GM04504 (cell line): ENCODE results near the gene RNU6-1.

Experiments
- DNase-seq: peaks from one replicate; pipeline ENCODE4 v3.0.0-alpha.2; 2012; ENCODE audit warnings: low read depth

Gene RNU6-1

GRCh38 chr15:67820992-67821783 lies 18.7 kb downstream of the RNU6-1 start:
- DNase-seq: no peak

- no peak for DNase-seq
These were observed 19.5 kb downstream of the RNU6-1 start for GRCh38 chr15:67820122-67820991.

DNA sequence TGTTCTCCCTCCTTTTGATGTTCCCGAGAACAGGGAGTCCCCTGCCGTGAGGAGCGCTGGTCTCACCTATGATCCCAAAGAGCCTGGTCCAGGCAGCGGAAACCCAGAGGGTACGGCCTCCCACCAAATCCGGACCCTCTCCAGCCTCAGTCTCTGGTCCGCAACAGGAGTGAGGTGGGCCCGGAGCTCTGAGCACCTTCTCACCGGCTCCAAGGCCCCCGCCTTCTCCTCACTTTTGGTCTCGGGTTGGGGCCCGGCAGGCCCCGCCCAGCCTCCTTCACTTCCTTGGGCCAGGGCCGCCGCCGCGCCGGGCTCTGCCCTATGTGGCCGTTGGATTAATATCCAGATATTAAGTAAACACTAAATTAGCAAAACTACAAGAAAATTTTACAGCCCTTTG lies 20.2 kb downstream of the RNU6-1 start:
- DNase-seq: no peak

- no peak for DNase-seq
These were observed 21.4 kb downstream of the RNU6-1 start for GRCh38 chr15:67818464-67818863.

- no peak for DNase-seq
These were observed 23.2 kb downstream of the RNU6-1 start for GRCh38 chr15:67816668-67817067.

- no peak for DNase-seq
These were observed 24.7 kb downstream of the RNU6-1 start for GRCh38 chr15:67815036-67815592.

GRCh38 chr15:67813104-67813634 lies 26.7 kb downstream of the RNU6-1 start:
- DNase-seq: no peak

- no peak for DNase-seq
These were observed 27.6 kb downstream of the RNU6-1 start for GRCh38 chr15:67812241-67812644.

DNA sequence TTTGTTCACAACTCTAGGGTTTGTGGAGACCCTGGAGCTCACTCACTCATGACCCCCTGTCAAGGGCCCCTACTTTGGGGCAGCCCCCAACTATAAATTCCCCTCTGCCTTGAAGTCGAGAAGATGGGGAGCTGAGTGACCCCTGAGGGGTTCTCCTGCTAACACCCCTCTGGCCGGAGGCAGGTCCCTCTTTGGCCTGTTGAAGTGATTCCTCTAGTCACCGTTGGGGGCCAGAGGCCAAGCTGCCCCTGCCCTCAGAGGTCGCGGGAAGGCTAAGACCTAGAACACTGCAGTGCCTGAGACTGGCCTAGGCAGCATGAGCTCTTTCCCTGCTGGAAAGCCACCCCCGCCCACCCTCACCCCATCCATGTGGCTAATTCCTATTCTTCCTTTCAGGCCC lies 30.0 kb downstream of the RNU6-1 start:
- DNase-seq: no peak

- DNase-seq: no peak
These were observed 30.4 kb downstream of the RNU6-1 start for GRCh38 chr15:67809441-67809840.

DNA sequence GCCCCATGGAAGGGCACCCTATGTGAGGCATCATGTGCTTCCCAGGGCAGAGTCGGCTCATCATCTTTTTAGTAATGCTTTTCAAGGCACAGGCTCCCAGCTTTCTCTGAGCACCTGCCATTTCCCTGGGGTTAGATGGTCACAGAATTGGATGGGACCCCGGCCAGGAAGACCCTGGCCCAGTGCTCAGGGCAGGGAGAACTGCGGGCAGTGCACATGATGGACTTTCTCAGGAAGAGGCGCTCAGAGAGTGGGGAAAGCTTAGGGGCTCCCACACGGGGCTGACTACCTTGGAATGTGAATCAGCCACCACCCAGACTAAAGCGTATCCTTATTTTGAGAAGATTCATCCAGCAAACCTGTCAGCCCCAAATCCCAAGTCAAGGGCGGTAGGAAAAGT lies 31.0 kb downstream of the RNU6-1 start:
- no peak for DNase-seq

- DNase-seq: no peak
These were observed 32.0 kb downstream of the RNU6-1 start for GRCh38 chr15:67807836-67808235.

DNA sequence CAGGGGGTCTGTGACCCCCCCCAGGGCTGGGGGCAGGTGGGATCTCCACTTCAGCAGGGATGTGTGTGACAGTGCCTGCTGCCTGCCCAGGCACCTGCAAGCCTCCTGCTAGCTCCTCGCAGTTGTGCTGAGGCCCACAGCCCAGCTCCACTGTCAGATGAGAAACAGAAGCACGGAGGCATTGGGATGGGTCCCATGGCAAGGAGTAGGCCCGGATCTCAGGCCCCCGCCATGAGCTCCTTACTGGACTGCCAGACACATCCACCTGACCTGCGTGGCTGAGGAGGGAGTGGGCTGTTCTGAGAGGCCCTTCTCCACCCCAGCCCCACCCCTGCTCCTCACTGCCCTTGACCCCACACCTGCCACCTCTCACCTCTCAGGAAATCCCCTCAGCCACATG lies 32.7 kb downstream of the RNU6-1 start:
- no peak for DNase-seq

GRCh38 chr15:67806536-67806935 lies 33.3 kb downstream of the RNU6-1 start:
- no peak for DNase-seq

DNA sequence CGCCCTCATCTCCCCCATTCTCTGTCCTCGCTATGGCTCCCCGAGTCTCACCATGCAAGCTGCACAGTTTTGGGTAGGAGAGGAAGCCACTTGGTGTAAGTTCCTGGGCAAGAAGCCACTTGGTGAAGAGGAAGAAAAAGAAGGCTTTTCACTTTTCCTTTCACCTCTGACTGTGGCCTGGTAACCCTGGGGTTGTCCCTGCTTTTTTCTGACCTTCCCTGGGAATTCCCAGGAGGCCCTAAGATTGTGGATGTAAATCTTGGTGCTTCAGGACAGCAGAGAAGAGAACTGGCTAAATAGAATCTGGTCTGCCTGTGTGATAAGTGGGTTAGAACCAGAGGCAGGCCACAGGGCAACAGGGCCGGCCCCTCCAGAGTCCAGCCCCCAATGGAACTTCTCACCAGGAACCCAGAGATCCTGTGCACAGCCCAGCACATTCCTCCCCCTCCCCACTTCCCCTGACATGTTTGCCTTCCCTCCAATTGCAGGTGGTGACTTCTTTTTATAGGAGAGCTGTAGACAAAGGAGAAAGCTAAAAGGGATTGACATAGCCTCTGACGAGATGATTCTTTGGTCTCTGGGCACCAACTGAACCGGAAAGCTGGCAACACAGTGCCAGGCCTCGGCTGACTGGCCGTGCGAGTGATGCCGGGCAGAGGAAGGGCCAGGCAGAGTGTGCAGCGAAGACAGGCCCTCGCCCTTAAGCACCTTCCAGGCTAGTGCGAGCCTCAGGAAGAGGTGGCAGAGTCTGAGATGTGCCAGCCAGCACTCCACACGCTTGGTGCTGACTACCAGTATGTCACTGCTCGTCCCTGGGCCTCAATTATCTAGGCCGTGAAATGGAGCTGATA lies 34.0 kb downstream of the RNU6-1 start:
- no peak for DNase-seq

DNA sequence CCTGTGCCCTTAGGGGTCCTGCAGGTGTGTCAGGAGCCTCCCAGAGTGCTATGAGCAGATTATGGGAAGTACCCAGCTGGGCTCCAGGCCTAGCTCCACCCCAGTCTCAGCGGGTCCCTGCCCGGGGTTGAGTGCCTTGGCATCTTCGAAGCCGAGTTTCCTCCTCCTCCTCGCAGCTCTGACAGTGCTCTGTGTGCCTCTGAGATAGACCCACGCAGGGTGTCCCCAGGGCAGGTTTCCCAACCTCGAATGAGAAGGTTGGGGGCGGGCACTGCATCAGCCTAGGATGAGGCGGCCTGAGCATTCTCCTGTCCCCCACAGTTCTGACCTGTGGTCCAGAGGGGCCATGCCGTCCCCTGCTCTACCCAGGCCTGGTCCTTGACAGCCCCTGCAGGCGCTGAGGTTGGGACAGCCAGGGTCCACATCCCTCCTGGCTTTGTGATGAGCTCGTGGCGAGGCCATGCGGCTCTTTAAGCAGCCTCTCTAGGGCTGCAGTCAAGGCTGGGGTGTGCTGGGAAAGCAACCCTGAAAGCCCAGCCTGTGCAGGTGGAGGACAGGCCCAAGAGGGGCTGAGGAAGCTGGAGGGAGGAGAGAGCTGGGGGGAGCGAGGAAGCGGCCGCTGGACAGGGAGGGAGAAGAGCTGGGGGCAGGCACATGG lies 34.7 kb downstream of the RNU6-1 start:
- no peak for DNase-seq

DNA sequence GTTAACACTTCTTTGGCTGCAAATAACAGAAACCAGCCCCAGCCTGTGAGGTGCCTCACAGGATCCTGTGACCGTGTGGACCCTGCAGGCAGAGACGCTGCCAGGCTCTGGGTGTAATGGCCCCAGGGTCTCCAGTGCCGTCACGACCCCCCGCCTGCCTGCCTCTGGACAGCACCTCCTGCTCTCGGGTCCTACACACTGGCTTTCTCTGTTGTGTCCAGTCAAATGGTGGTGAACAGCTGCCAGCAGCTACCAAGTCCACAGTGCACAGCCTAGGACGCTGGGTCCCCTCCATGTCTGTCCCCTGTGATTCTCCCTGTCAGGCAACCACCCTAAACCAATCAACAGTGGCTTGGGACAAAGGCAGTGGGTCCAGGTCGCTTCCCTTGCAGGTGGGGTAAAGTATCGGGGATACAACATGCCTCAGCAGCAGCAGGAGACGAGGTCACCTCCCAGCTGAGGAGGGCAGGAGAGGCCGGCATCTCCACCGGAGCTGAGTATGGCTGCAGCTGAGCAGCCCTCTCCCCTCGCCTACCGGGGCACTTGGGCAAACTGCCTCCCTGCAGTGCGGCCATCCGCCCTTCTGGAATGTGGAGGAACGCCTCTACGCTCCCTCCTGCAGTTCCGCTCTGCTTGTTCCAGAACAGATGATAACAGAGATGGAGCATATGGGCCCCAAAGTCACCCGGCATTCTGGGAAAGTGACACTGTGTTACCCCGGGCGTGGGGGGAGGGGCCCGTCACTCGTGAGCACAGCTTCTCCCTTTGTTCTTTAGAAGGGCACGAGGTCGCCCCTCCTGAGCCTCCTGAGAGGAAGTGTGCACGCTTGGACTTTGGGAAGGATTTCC lies 35.6 kb downstream of the RNU6-1 start:
- no peak for DNase-seq

DNA sequence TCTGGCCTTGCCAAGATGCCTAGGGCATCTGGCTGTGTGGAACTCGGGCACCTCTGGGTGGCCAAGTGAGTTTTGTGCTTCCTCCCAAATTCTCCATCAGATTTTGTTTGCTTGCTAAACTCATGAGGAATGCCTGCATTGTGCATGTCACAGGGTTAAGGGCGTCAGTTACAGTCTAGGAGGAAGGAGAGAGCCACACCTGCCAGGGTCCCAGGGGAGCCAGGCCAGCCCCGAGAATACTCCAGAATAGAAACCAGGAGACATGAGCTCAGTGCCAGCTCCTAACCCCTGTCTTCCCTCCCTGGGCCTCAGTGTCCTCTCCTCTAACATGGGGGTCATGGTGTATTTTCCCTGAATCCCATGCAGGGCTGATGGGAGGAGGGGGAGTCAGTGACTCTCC lies 36.5 kb downstream of the RNU6-1 start:
- no peak for DNase-seq

DNA sequence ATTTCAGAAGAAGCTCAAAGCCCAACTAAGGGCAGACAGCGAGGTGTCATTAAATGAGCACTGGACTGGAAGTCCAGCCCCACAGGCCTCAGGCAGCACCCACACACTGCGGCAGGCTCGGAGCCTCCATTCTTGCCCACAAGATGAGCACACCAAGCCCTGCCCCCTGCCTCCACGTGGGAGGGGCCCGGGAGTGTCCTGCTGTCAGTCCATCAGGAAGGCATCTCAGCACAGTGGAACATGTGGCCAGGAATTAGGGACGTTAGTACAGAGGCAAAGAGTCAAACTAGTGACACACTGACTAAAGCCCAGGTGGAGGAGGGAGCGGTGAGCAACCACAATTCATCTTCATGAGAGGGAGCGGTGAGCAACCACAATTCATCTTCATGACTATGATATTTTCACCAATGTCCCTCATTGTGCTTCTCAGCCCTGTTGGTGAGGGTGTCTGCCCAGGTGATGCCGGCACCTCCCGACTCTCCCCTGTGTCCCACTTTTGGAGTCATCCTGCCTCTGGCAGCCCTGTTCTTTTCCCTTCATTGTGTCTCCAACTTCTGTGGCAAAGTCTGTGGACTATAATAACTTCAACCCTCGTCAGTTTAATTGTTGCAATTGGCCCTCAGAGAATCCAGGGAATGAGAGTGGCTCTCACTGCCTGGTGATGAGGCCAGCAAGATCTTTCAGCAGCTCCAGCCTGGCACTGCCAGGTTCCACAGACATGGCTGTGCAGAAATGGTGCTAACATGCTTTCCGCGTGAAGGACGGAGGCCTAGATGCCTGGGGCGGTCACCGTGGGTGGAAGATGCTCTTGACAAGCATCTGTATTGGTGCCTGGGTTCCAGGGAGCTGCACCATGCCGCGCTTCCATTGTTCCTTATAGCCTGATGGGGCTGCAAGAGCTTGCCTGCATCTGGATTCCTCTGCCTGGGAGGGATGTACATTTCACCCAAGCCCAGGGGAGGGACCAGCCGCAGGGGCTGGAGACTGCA lies 37.6 kb downstream of the RNU6-1 start:
- no peak for DNase-seq
